GM12874 (cell line): ENCODE results near the gene SLC9A5.

Source experiments
- TF ChIP-seq, protein P1 (sequence below): IDR thresholded peaks from 2 replicates; pipeline ENCODE4 v1.5.1; 2011; ENCODE audit warnings: low read depth, mild to moderate bottlenecking, control low read depth, low read length, moderate library complexity; ENCODE audit not compliant: insufficient read depth

The SLC9A5 gene

DNA sequence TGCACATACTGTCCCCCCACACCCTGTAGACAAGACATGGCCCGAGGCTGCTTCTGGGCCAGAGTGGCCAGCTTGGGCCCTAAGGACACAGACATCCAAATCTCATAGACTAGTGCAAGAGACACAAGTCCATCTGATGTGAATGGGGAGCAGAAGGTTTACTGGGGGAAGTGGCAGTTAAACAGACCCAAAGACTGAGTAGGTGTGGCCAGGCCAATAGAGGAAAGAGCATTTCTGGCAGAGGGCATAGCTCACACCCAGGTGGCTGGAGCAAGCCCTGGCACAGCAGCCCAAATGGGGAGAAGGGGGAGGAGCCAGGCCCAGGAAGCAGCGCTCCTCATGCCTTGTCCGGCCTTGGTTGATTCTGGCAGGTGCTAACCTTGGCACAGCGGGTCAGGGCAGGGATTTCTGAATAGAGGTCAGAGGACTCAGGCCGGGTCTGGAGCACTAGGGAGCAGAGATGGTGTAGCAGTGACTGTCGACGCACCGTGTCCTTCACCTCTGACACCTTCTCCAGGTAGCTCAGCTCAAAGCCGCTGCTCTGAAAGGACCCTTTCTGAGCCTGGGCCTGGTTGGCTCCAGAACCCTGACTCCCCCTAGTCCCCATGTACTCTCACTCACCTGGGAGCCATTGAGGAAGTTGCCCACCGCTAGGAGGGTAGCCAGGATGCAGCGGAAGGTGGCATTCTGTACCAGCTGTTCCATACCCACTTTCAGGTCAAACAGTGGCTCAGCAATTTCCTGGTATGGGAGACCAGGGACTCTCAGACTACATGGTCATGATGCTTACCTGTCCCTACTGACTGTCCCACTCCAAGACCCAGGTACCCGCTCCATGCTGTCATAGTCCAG is 17.7 kb upstream of the SLC9A5 start:
- TF ChIP-seq, protein P1, sequence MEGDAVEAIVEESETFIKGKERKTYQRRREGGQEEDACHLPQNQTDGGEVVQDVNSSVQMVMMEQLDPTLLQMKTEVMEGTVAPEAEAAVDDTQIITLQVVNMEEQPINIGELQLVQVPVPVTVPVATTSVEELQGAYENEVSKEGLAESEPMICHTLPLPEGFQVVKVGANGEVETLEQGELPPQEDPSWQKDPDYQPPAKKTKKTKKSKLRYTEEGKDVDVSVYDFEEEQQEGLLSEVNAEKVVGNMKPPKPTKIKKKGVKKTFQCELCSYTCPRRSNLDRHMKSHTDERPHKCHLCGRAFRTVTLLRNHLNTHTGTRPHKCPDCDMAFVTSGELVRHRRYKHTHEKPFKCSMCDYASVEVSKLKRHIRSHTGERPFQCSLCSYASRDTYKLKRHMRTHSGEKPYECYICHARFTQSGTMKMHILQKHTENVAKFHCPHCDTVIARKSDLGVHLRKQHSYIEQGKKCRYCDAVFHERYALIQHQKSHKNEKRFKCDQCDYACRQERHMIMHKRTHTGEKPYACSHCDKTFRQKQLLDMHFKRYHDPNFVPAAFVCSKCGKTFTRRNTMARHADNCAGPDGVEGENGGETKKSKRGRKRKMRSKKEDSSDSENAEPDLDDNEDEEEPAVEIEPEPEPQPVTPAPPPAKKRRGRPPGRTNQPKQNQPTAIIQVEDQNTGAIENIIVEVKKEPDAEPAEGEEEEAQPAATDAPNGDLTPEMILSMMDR, result no peak

DNA sequence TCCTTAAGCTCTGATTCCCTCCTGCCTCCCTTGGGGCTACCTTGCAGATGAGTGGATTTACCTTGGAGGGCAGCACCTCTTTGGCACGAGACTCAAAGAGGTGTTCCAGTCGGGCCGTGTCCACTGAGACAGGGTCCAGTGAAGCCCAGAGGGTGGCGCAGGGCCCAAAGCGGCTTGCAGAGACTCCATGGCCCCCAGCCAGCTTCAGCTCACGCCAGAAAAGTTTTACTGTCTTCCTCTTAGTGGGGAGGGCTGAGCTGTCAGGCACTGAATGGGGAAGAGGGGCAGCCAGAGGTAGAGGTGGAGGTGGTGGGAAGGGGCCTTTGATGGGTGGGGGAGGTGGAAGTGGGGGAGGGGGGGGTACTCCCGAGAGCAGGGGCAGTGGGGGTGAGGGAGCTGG is 15.2 kb upstream of the SLC9A5 start:
- TF ChIP-seq, protein P1, result no peak

DNA sequence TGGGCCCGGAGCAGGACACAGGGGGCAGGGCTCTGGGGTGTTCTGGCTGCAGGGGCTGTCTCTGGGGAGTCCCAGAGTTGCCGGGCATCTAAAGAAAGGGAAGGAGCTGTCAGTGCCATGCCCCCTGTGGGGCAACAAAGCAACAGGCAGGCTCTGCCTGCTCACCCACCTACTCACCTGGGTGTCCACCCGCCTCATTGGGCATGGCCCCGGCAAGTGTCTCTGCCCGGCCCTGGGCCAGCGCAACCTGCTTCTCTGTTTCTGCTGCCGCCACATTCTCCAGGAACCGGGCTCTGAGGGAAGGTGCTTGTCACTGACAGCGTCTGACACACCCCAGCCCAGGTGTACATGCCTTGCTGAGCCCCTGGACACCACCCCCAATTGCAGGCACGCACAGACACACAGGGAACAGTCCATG is 14.6 kb upstream of the SLC9A5 start:
- TF ChIP-seq, protein P1, result no peak

DNA sequence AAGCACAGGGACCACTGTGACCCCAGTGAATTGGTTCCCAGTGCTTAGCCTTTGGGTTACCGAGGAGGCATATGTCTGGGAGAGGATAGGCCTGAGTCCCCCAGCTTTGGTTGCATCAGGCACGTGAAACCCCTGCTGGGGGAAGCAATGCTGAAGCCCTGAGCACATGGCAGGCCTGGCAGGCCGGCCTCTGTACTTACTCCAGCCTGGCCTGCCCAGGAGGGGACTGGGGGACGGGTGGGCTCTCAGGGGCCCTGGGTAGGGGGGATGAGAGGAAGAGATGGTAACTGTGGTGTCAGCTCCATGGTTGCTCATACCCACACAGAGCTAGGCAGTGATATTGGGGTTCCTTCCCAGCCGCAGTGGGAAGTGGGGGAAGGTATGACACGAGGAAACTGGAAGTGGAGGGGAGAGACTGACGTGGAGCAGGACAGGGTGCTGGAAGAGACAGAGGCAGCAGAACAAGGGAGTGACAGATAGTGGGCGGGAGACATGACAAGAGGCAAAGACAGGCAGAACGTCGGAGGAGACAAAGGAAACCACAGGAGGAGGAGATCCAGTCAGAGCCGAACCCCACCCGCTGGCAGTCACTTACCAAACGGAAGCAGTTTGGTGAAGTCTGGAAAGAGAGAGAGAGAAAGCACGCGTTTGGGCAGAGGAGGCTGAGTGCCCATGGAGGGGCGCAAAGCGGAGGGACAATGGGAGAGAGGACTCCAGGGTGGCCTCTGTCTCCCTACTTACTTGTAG is 12.8 kb upstream of the SLC9A5 start:
- TF ChIP-seq, protein P1, result no peak

DNA sequence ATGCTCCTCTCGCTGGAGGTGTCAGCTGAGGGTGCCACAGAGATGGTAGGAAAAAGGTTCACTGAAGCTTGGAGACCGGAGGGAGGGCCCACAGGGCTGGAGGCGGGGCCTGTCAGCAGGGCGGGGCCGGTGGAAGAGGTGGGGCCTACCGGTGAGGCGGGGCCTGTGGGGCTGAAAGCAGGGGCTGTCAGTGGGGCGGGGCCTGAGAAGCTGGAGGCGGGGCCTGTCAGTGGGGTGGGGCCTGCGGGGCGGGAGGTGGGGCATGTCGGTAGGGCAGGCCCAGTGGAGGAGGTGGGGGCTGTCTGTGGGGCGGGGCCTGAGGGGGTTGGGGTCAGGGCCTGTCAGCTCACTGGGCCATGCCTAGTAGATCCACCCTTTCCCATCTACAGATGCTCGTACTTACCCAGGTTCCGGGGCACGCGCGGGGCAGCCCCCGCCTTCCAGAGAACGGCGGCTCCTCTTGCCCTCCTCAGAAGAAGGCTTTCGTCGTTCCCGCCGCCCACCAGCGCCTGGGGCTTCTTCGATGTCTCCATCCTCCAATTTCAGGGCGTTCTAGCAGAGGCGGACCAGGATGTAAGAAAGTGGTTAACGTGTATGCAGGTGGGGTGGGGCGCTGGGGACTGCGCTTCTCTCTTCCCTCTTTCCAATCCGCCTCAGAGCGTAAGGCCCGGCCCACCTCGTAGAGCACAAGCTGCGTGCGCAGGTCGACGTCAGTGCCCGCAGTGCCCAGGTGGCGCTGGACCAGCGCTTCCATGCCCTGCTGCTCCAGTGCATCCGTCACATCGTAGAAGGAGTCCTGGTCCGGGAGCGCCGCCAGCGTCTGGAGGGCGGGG is 12.0 kb upstream of the SLC9A5 start:
- TF ChIP-seq, protein P1, result no peak

DNA sequence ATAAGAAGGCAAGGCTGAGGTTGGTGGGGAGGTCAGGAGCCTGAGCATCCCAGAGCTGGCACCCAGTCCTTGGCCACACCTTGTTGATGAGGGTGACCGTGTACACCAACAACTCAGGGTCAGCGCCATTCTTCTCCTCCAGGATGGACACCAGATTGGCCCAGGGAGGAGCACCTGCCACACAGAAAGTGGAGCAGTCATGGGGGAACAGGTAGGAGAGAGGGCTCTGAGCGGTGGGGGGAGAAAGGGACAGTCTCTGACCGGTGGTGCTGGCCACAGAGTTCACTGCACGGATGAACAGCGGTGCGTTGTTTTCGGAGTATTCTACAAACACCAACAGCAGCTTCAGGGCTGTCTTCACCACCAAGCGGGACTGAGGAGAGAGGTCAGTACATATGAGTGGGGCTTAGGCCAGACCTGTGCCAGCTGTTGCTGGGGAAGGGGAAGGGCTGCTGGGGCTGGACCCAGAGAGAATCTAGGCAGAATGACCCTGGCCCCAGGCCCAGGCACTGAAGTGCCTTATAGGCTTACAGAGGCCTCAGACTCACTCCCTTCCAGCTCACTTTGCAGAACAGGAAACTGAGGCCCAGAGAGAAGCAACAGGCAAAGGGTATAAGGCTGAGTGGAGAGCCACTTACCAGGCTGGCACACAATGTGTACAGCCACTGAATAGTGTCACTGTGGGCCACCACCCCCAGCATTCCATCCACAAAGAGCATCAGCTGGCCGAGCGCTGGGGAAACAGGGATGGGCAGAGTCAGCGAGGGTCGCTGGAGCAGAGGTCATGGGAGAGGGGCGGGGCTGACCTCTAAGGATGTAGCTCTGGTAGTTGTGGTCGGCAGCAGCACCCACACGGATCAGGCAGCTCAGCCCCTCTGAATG is 11.1 kb upstream of the SLC9A5 start:
- TF ChIP-seq, protein P1, result no peak
